Measurements from ENCODE around the gene ZNF469. TPM values are rescaled to one million over a fixed set of nuclear protein-coding genes. Genes with fewer than 3 reads are reported as not detected.

ZNF469 gene
- total RNA-seq, 4 donors from 2014 or later, result 0.87 to 1.8 (median 1.1) TPM

DNA sequence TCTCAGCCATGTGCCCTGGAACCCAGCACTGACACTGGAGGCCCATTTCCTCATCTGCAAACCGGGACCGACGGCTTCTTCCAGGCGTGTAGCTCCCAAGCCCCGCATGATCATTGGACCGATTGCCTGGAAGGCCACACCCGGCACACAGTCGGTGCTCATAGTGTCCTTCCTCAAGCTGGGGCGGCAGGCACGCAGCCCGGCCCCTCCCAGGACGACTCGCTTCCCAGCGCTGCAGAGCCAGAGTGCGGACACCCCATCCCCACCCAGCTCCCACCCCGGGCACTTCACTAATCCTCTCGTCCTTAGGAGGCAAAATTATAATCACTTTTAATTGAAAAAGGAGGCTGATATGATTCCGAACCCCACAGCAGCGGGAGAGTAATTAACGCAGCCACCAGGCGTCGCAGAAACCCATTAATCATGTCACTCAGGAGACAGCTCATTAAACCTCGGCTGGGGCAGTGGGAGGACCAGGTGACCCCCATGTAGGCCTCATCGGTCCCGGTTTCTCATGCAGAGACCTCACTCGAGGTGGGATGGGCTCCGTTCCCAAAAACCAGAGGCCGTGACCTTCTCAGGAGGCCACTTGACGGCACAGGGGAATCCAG, 33.1 kb downstream of the ZNF469 start:
- H3K27me3 ChIP-seq, result peaks cover 0 to 3% of the 10 kb centered on the region in 2 donors
- H3K36me3 ChIP-seq, result no peaks in the 10 kb centered on the region
- TF ChIP-seq POLR2A (IDR thresholded peaks at IDR 0.05) (no peak), EP300 (IDR thresholded peaks at IDR 0.05) (no peak)
- TF ChIP-seq, protein P1, sequence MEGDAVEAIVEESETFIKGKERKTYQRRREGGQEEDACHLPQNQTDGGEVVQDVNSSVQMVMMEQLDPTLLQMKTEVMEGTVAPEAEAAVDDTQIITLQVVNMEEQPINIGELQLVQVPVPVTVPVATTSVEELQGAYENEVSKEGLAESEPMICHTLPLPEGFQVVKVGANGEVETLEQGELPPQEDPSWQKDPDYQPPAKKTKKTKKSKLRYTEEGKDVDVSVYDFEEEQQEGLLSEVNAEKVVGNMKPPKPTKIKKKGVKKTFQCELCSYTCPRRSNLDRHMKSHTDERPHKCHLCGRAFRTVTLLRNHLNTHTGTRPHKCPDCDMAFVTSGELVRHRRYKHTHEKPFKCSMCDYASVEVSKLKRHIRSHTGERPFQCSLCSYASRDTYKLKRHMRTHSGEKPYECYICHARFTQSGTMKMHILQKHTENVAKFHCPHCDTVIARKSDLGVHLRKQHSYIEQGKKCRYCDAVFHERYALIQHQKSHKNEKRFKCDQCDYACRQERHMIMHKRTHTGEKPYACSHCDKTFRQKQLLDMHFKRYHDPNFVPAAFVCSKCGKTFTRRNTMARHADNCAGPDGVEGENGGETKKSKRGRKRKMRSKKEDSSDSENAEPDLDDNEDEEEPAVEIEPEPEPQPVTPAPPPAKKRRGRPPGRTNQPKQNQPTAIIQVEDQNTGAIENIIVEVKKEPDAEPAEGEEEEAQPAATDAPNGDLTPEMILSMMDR (IDR thresholded peaks at IDR 0.05), result no peak
- H3K4me3 ChIP-seq, result no peak overlapping the region
- no peak for DNase-seq (ENCODE audit: low spot score in 2 of 2)
- 81 to 82% methylated on average over 26 to 29 of the region's 29 CpGs for WGBS, 2 donors
- no peaks in the 10 kb centered on the region for H3K4me1 ChIP-seq
- no peak overlapping the region for H3K27ac ChIP-seq
- no peaks in the 10 kb centered on the region for H3K9me3 ChIP-seq

DNA sequence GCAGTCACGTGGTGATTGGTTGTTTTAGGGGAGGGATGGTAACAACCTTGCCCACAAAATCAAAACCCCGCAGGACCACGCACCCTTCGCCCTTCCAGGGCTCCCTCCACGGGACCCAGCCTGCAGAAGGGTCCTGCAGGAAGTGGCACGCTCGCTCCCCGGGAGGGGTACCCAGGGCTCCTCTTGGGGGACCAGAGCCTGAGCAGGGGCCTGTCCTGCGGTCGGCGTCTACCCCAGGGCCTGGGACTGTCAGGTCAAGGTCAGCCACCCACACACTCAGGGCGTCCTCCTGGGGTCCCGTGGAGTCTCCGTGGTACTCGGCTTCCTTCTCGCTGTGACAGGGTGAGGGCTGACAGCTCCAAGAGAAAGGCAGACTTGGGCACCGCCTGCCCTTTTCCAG, 33.9 kb downstream of the ZNF469 start:
- no peak for DNase-seq (ENCODE audit: low spot score in 2 of 2)
- Histone ChIP-seq H3K4me1 (no peaks in the 10 kb centered on the region), H3K27me3 (peaks cover 0 to 3% of the 10 kb centered on the region in 2 donors), H3K27ac (no peak overlapping the region), H3K4me3 (no peak overlapping the region), H3K9me3 (no peaks in the 10 kb centered on the region), H3K36me3 (no peaks in the 10 kb centered on the region)
- 80 to 83% methylated on average over 11 to 17 of the region's 17 CpGs for WGBS, 2 donors
- TF ChIP-seq, protein P1 (IDR thresholded peaks at IDR 0.05), result no peak
- TF ChIP-seq EP300 (IDR thresholded peaks at IDR 0.05) (no peak), POLR2A (IDR thresholded peaks at IDR 0.05) (no peak)

DNA sequence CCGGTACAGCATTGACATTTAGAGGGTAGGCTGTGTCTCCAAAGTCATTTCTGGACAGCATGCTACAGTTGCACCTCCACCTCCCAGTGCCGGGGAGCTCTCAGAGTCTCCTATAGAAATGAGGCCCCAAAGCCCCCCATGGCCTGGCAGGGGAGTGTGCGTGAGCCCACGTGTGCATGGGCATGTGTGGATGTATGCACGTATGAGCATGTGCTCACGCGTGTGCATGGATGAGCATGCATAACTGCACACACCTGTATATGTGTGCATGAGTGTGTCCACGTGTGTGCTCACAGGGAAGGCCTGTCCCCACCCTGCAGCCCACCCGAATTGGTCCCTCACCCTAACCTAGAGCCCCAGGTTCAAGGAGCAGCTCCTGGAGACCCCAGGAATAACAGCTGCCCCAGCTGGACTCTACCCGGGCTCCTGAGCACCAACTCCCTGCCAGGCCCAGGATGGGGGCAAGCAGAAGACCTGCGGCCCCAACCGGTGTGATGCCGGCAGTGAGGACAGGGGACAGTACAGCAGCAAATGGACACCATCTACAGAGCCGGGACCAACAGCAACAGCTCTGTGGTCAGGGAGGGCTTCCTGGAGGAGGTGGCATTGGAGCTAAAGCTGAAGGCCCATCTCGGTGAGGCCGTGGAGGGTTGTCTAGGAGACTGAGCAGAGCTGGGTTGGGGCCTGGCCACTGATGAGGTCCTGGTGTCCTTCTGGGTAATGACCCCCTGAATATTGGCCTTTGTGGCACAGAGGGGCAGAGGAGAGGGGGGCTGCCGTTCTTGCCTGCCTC, 35.1 kb downstream of the ZNF469 start:
- no peak overlapping the region for H3K4me3 ChIP-seq
- no peaks in the 10 kb centered on the region for H3K36me3 ChIP-seq
- no peaks in the 10 kb centered on the region for H3K4me1 ChIP-seq
- no peaks in the 10 kb centered on the region for H3K9me3 ChIP-seq
- TF ChIP-seq POLR2A (IDR thresholded peaks at IDR 0.05) (no peak), EP300 (IDR thresholded peaks at IDR 0.05) (no peak)
- TF ChIP-seq, protein P1 (IDR thresholded peaks at IDR 0.05), result no peak
- no peak for DNase-seq (ENCODE audit: low spot score in 2 of 2)
- H3K27ac ChIP-seq, result no peak overlapping the region
- 78 to 82% methylated on average over 16 to 17 of the region's 17 CpGs for WGBS, 2 donors
- peaks cover 0 to 3% of the 10 kb centered on the region in 2 donors for H3K27me3 ChIP-seq

DNA sequence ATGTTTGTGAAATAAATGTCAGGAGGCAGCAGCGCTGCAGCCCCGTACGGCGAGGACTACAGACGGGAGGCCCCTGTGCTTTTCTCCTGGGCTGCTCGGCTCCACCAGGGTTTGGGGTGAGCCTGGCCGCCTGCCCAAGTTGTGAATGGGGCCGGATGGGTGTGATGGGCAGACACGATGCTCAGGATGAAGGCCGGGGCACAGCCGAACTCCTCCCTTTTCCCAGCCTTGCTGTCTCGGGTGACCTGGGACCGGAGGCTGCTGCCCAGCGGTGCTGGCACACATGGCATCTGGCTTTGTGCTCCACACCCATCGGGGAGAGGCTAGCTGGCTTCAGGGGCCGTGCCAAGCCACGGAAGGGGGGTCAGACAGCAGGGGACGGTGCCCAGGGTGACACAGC, 36.1 kb downstream of the ZNF469 start:
- 69 to 75% methylated on average over 18 of the region's 18 CpGs for WGBS, 2 donors
- H3K27me3 ChIP-seq, result peaks cover 0 to 3% of the 10 kb centered on the region in 2 donors
- no peaks in the 10 kb centered on the region for H3K9me3 ChIP-seq
- H3K4me3 ChIP-seq, result no peak overlapping the region
- no peaks in the 10 kb centered on the region for H3K4me1 ChIP-seq
- H3K36me3 ChIP-seq, result no peaks in the 10 kb centered on the region
- H3K27ac ChIP-seq, result no peak overlapping the region
- TF ChIP-seq POLR2A (IDR thresholded peaks at IDR 0.05), result no peak
- no peak for TF ChIP-seq EP300 (IDR thresholded peaks at IDR 0.05)
- TF ChIP-seq, protein P1 (IDR thresholded peaks at IDR 0.05), result no peak
- DNase-seq (ENCODE audit: low spot score in 2 of 2), result no peak

DNA sequence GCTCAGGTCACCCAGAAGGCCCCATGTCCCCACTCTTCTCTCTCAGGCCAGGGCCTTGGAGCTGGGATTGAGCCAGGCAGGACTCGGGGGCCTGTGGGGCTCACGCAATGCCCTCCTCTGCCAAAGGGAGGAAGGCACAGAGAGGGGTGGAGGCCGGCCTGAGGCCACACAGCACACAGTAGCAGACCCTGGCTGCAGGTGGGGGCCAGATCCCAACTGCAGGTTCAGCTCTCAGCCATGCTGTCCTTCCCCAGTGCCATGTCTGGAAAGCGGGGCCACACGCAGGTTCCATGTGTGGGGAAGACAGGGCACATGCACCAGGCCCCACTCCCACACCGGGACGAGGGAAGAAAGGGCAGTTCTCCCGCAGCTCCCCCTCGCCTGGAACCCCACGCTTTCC, 37.0 kb downstream of the ZNF469 start:
- no peaks in the 10 kb centered on the region for H3K9me3 ChIP-seq
- TF ChIP-seq POLR2A (IDR thresholded peaks at IDR 0.05), result no peak
- no peak for TF ChIP-seq EP300 (IDR thresholded peaks at IDR 0.05)
- TF ChIP-seq, protein P1 (IDR thresholded peaks at IDR 0.05), result no peak
- no peak overlapping the region for H3K4me3 ChIP-seq
- no peaks in the 10 kb centered on the region for H3K36me3 ChIP-seq
- no peak for DNase-seq (ENCODE audit: low spot score in 2 of 2)
- H3K4me1 ChIP-seq, result peaks cover 0 to 4% (median 0%) of the 10 kb centered on the region in 4 donors
- H3K27me3 ChIP-seq, result peaks cover 0 to 3% of the 10 kb centered on the region in 2 donors
- 85 to 90% methylated on average over 10 of the region's 10 CpGs for WGBS, 2 donors
- no peak overlapping the region for H3K27ac ChIP-seq
